Raji (cell line): ENCODE measurements around the gene GPR3.

Source experiments
- POLR2A ChIP-seq: IDR thresholded peaks from 2 replicates; pipeline ENCODE4 v1.6.1; 2011; ENCODE audit warnings: low read depth, low read length, control low read depth; ENCODE audit not compliant: insufficient read depth

GPR3 gene

GRCh38 chr1:27356619-27357280 lies 35.7 kb upstream of the GPR3 start:
- no peak for TF ChIP-seq POLR2A

GRCh38 chr1:27357281-27358037 lies 35.0 kb upstream of the GPR3 start:
- TF ChIP-seq POLR2A, result no peak

- no peak for TF ChIP-seq POLR2A
These were observed 34.1 kb upstream of the GPR3 start for GRCh38 chr1:27358038-27358927.

DNA sequence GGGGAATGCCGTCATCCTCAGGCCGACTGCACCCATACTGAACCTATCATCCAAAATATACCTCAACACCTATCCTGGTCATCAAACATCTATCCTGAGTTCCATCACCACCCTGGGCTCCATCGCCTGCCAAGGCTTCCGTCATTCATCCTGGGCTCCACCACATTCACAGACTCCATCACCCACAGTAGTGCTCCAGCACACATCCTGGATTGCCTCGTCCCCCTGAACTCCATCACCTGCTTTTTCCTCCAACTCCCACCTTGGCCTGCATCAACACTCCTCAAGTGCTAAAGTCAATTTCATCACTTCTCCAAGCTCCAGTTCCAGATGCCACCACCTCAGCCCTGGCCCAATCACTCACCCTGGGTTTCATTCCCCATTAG lies 33.5 kb upstream of the GPR3 start:
- TF ChIP-seq POLR2A, result no peak

DNA sequence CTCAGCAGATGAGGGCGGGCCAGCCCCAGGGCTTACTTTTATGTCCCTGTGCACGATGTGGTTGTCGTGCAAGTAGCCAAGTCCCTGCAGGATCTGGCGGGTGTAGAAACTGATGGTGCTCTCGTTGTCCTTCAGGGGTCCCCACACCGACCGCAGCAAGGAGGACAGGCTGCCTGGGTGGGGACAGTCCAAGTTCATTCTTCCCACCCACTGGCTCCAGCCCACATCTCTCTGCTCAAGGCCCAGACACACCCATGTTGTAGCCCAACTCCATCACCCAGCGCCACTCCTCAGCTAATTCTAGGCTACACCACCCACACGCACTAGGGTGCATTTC lies 32.6 kb upstream of the GPR3 start:
- TF ChIP-seq POLR2A, result no peak

- no peak for TF ChIP-seq POLR2A
These were observed 32.0 kb upstream of the GPR3 start for GRCh38 chr1:27360159-27361043.

DNA sequence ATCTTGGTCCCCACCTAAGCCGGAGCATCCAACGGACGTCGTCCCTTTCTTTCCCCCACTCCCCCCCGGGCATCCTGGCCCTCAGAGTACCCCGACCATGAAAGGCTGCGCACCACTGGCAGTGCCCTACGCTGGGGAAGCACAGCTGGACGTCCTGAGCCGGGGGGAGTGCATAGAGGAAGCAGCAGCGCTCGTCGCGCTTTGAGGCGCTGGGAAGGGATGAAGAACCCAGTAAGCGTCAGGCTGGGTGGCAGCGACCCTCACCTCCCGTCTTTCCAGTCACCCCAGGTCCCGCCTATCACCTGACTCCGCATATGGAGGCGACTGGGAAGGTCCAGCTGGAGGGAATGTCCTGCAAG lies 31.4 kb upstream of the GPR3 start:
- no peak for TF ChIP-seq POLR2A

- TF ChIP-seq POLR2A, result no peak
These were observed 30.9 kb upstream of the GPR3 start for GRCh38 chr1:27361553-27361952.

DNA sequence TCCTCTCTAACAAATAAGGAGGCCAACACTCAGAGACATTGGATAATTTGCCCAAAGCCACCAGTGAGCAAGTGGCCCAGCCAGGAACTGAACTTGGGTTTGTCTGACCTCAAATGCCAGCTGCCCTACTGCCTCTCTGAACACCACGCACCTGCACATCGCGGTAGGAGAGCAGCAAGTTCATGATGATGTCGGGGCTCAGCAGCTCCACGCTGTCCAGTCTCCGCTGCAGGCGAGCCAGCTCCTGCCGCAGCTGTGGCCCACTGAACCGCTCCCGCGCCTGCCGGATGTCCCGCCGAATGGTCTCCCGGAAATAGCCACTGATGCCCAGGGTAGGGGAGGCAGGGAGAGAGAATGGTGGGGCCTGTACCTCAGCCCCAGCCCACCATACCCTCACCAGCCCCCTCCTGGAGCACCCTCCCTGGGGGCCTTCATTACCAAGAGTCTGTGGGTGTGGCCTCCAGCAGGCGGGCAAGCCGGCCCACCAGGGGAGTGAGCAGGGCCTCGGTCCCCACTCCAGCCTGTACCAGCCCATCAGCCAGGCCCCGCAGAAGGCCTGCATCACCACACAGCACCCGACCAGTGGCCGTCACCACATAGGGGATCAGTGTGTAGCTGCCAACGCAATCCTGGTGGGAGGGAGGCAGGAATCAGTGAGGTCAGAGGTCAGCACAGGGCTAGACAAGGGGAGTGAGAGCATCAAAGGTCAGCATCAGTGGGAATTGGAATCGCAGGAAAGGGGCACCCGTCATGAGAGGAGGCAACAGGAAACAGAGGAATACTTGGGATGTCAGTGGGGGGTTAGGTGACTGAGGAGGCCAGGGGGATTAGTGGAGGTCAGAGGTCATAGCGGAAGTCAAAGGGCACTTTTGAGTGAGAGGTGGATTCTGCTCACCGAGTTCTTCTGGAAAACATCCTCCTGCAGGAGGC lies 28.4 kb upstream of the GPR3 start:
- TF ChIP-seq POLR2A, result no peak

- no peak for TF ChIP-seq POLR2A
These were observed 27.6 kb upstream of the GPR3 start for GRCh38 chr1:27364696-27365371.

GRCh38 chr1:27365372-27366112 lies 26.9 kb upstream of the GPR3 start:
- peak; percentile 50; the same call in 1 of the 2 replicates for TF ChIP-seq POLR2A

DNA sequence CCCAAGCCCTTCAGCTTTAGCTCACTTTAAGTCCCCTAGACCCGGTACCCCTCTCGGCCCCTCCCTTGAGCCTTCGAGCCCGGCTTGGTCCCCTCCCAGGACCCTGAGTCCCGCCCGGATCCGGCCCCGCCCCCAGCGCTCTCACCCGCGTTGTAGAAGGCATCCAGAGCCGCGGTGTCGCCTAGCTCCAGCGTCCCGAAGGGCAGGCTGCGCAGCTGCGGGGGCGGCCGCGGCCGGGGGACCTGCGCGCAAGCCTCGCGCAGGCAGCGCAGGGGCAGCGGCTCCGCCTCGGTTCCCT lies 26.4 kb upstream of the GPR3 start:
- no peak for TF ChIP-seq POLR2A
